Measurements from ENCODE around the gene FRA10AC1. TPM values are rescaled to one million over a fixed set of nuclear protein-coding genes. Genes with fewer than 3 reads are reported as not detected.

Gene FRA10AC1
- total and polyA plus RNA-seq, 2 of the 13 experiments (the other 11 are each of a cell fraction or from before 2014, with no cell fraction given) = 5.3 to 7.4 TPM

- H3K4me2 ChIP-seq (ENCODE audit: low read depth, low read length) = peak overlapping the region; percentile 53
- no TSS peak for BruUV-seq (replicated peaks)
- in situ Hi-C loops (cut with HindIII; ENCODE audit: extremely low pct_ligation_motif_present, low pct_unique_long_range_greater_than_20kb) (loop anchor here (10.0 kb wide), 1 partner anchor 111 kb away; no protein-coding TSS in a partner anchor), intact Hi-C loops (cut with micrococcal nuclease; ENCODE audit: unreplicated experiment) (no loop called here)
- peaks cover 0 to 3% of the 10 kb centered on the region in 2 experiments; a peak in 1 of 5 replicates for H3K27me3 ChIP-seq (ENCODE audit: control insufficient read depth in 1 of 2, insufficient read depth in 2 of 2, low read length in 2 of 2)
- TF ChIP-seq SAFB2 (CRISPR knock-in tag; IDR thresholded peaks at IDR 0.05; ENCODE audit: borderline replicate concordance, low read depth) = no peak
- TF ChIP-seq KLF6 (CRISPR knock-in tag; IDR thresholded peaks at IDR 0.05) = no peak
- TF ChIP-seq ATM (IDR thresholded peaks at IDR 0.05; ENCODE audit: borderline replicate concordance) = no peak
- no peak for TF ChIP-seq ZNF335 (CRISPR knock-in tag; IDR thresholded peaks at IDR 0.05)
- no peak for TF ChIP-seq DMTF1 (CRISPR knock-in tag; IDR thresholded peaks at IDR 0.05)
- no peak for TF ChIP-seq ZNF761 (CRISPR knock-in tag; conservative IDR thresholded peaks at IDR 0.05)
- no peak for TF ChIP-seq CCAR2 (optimal IDR thresholded peaks at IDR 0.05; ENCODE audit: low read depth, low read length)
- no peak for TF ChIP-seq DNMT3B (CRISPR knock-in tag; conservative IDR thresholded peaks at IDR 0.05)
- no peak for TF ChIP-seq MNT (IDR thresholded peaks at IDR 0.05)
- TF ChIP-seq TCF7 (IDR thresholded peaks at IDR 0.05; ENCODE audit: low read depth) = no peak
- no peak for TF ChIP-seq NFYB (CRISPR knock-in tag; IDR thresholded peaks at IDR 0.05)
- no peak for TF ChIP-seq HDAC6 (IDR thresholded peaks at IDR 0.05; ENCODE audit: low read depth, low read length)
- WGBS (ENCODE audit: low lambda C conversion rate) = 0% methylated on average over 1 of the region's 1 CpG
- no peak overlapping the region; a peak in 1 of 6 replicates for H3K4me3 ChIP-seq (replicated peaks in 1 of 3; ENCODE audit: insufficient read depth in 1 of 3, low read depth in 2 of 3, low read length in 3 of 3)
- H3K9ac ChIP-seq (ENCODE audit: insufficient read depth, low read depth, low read length) = no peak overlapping the region
- no peaks in the 10 kb centered on the region for H4K20me1 ChIP-seq (ENCODE audit: insufficient read depth, low read length)
- peaks cover 0 to 6% of the 10 kb centered on the region in 2 experiments; a peak in 2 of 5 replicates for H3K36me3 ChIP-seq (replicated peaks in 1 of 2; ENCODE audit: control insufficient read depth in 1 of 2, insufficient read depth in 2 of 2, low read length in 2 of 2)
- ChIA-PET POLR2A (no interaction called here), CTCF (ENCODE audit: low intra/inter-chr PET ratio, low total read pairs) (no interaction called here)
- ATAC-seq (no peak), FAIRE-seq (no peak), DNase-seq (ENCODE audit: low spot score) (no peak)
- H2AFZ ChIP-seq (ENCODE audit: low read length) = peak overlapping the region; percentile 90
- peaks cover 24% of the 10 kb centered on the region for H3K4me1 ChIP-seq (ENCODE audit: insufficient read depth, low read length)
- H3K9me3 ChIP-seq (ENCODE audit: low read length) = no peaks in the 10 kb centered on the region
- H3K79me2 ChIP-seq (ENCODE audit: insufficient read depth, low read length) = peaks cover 8% of the 10 kb centered on the region
- H3K27ac ChIP-seq (ENCODE audit: extremely low read length, insufficient read depth, low read length) = no peak overlapping the region
These were observed 1.4 kb upstream of the FRA10AC1 start for GRCh38 chr10:93703841-93704240.

All from HepG2 (cell line).